Parathyroid adenoma (tissue), 2 donors: ENCODE measurements around the gene STAT1.
A peak's percentile ranks its signal among the peaks of the same experiment; 100 is the strongest.

ENCODE experiments used
- H2AFZ ChIP-seq: fragments of 300-600 bp; sonication (generic); one replicate; pipeline ENCODE4 v1.7.0; 2017; ENCODE audit warnings: antibody characterized with exemption, mild to moderate bottlenecking
- H3K27ac ChIP-seq: fragments of 300-600 bp; sonication (generic); one replicate; pipeline ENCODE4 v1.7.0; 2017
- H3K27me3 ChIP-seq: fragments of 300-600 bp; sonication (generic); one replicate; pipeline ENCODE4 v1.7.0; 2017; ENCODE audit warnings: low read length; ENCODE audit not compliant: control insufficient read depth, insufficient read depth
- H3K36me3 ChIP-seq: fragments of 300-600 bp; sonication (generic); one replicate; pipeline ENCODE4 v1.7.0; 2017; ENCODE audit warnings: low read length; ENCODE audit not compliant: control insufficient read depth, insufficient read depth
- H3K4me1 ChIP-seq: fragments of 300-600 bp; sonication (generic); one replicate; pipeline ENCODE4 v1.7.0; 2017; ENCODE audit warnings: control low read depth
- H3K4me2 ChIP-seq: fragments of 300-600 bp; sonication (generic); one replicate; pipeline ENCODE4 v1.7.0; 2017; ENCODE audit warnings: low read length
- H3K4me3 ChIP-seq: fragments of 300-600 bp; sonication (generic); one replicate; pipeline ENCODE4 v1.7.0; 2017; ENCODE audit warnings: low read depth, low read length
- H3K79me2 ChIP-seq: fragments of 300-600 bp; sonication (generic); one replicate; pipeline ENCODE4 v1.7.0; 2017; ENCODE audit warnings: control low read depth
- H3K9ac ChIP-seq: fragments of 300-600 bp; sonication (generic); one replicate; pipeline ENCODE4 v1.7.0; 2017; ENCODE audit warnings: mild to moderate bottlenecking
- H3K9me3 ChIP-seq: fragments of 300-600 bp; sonication (generic); one replicate; pipeline ENCODE4 v1.7.0; 2017; ENCODE audit warnings: low read length; ENCODE audit not compliant: control insufficient read depth
- CTCF ChIP-seq: fragments of 300-600 bp; sonication (generic); IDR thresholded peaks from one replicate; pipeline ENCODE4 v1.7.0; 2017; ENCODE audit warnings: antibody characterized with exemption, mild to moderate bottlenecking
- donor health status: primary hyperparathyroidism.

The STAT1 gene

GRCh38 chr2:190927301-190927700 is 86.7 kb downstream of the STAT1 start:
- no peaks in the 10 kb centered on the region for H3K27me3 ChIP-seq
- H3K9ac ChIP-seq = no peak overlapping the region
- H3K27ac ChIP-seq = peak overlapping the region; percentile 1
- no peaks in the 10 kb centered on the region for H3K9me3 ChIP-seq
- H2AFZ ChIP-seq = no peak overlapping the region
- peaks cover 5% of the 10 kb centered on the region for H3K4me1 ChIP-seq
- peaks cover 5% of the 10 kb centered on the region for H3K79me2 ChIP-seq
- no peak overlapping the region for H3K4me3 ChIP-seq
- H3K4me2 ChIP-seq = no peak overlapping the region
- no peaks in the 10 kb centered on the region for H3K36me3 ChIP-seq
- TF ChIP-seq CTCF = no peak

- Histone ChIP-seq H3K9me3 (no peaks in the 10 kb centered on the region), H3K36me3 (no peaks in the 10 kb centered on the region), H3K4me1 (no peaks in the 10 kb centered on the region), H3K9ac (no peak overlapping the region), H2AFZ (no peak overlapping the region), H3K4me2 (no peak overlapping the region), H3K4me3 (no peak overlapping the region), H3K79me2 (peaks cover 5% of the 10 kb centered on the region), H3K27ac (peak overlapping the region; percentile 30), H3K27me3 (no peaks in the 10 kb centered on the region)
- no peak for TF ChIP-seq CTCF
These were observed 91.6 kb downstream of the STAT1 start for GRCh38 chr2:190922376-190922775.

- Histone ChIP-seq H3K4me3 (no peak overlapping the region), H3K9me3 (no peaks in the 10 kb centered on the region), H3K27me3 (no peaks in the 10 kb centered on the region), H3K9ac (no peak overlapping the region), H2AFZ (no peak overlapping the region), H3K27ac (no peak overlapping the region), H3K36me3 (no peaks in the 10 kb centered on the region), H3K79me2 (peaks cover 5% of the 10 kb centered on the region), H3K4me2 (no peak overlapping the region), H3K4me1 (no peaks in the 10 kb centered on the region)
- no peak for TF ChIP-seq CTCF
These were observed 93.9 kb downstream of the STAT1 start for GRCh38 chr2:190920085-190920484.
